ENCODE data around the gene SMARCA2.

Gene SMARCA2

GRCh38 chr9:2014696-2015580 is at the start of gene SMARCA2:
TSS of gene SMARCA2 (plus strand) at chr9:2015347. CDS start at chr9:2029023, 13,676 bp downstream.
- no peak for FAIRE-seq

GRCh38 chr9:1966725-1967366 is 48.3 kb upstream of the SMARCA2 start:
- FAIRE-seq, result no peak

GRCh38 chr9:1969160-1969559 is 46.0 kb upstream of the SMARCA2 start:
- FAIRE-seq, result no peak

GRCh38 chr9:1969898-1970297 is 45.2 kb upstream of the SMARCA2 start:
- no peak for FAIRE-seq

DNA sequence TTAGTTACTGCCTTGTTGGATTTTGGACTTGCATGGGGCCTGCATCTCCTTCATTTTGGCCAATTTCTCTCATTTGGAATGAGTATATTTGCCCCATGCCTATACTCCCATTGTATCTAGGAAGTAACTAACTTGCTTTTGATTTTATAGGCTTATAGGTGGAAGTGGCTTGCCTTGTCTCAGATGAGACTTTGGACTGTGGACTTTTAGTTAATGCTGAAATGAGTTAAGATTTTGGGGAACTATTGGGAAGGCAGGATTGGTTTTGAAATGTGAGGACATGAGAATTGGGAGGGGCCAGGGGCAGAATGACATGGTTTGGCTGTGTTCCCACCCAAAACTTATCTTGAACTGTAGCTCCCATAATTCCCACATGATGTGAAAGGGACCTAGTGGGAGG is 42.5 kb upstream of the SMARCA2 start:
- no peak for FAIRE-seq

- FAIRE-seq, result no peak
Measured at GRCh38 chr9:1977026-1977425, 38.1 kb upstream of the SMARCA2 start.

DNA sequence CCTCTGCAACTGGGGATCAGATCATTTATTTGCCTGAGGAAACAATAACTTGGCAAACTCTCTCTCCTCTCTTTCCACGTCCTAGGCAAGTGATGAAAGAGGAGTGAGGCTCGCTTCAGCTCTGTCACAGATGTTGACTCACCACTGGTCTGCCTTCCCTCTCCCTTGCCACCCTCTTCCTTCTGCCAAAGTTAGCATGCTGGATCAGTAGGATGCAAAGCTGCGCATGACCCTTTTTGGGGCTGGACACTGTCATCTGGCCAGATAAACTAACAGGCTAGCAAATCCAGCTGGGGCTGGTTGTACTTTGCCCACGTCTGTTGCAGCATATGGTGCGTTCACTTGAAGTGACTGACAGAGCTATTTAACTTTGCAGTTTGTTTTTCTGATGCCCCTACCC is 36.2 kb upstream of the SMARCA2 start:
- no peak for FAIRE-seq

GRCh38 chr9:1979741-1980367 is 35.3 kb upstream of the SMARCA2 start:
- FAIRE-seq, result no peak

GRCh38 chr9:1980387-1980786 is 34.8 kb upstream of the SMARCA2 start:
- no peak for FAIRE-seq

DNA sequence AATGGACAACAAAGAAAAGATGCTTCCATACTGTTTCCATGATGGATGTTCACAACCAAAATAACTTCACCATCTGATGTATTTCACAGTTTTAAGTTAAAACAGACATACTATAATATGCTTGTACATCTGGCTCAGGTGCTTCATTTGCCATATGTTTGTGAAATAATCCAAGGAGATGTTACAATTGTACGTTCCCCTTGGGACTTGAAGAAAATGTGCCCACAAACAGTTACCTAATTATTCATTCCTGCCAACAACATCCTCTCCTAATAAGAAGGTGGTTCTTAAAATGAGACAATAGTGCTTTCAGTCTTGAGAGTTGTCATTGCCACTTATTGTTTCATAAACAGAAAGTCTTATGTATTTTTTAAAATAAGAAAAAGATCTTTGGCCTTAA is 33.1 kb upstream of the SMARCA2 start:
- no peak for FAIRE-seq

- FAIRE-seq, result no peak
Measured at GRCh38 chr9:1986341-1986740, 28.8 kb upstream of the SMARCA2 start.

- no peak for FAIRE-seq
Measured at GRCh38 chr9:1989500-1989899, 25.6 kb upstream of the SMARCA2 start.

DNA sequence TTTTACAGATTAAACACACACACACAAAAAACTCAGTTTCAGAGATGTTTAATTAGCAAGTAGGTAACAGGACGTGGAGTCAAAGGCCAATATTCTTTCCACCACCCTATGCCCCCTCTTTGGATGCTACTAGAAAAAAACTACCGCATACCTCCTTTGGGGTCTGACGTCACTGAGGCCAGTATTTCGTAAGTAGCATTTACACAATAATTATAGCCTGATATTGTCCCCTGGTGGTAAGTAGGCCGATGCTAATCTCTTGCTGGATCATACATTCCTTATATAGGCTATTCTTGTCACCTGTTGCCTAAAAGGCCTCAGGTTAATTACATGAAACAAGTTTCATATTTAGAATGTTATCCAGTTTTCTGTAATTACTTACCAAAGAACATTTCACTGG is 21.0 kb upstream of the SMARCA2 start:
- no peak for FAIRE-seq

- FAIRE-seq, result no peak
Measured at GRCh38 chr9:1995084-1995483, 20.1 kb upstream of the SMARCA2 start.

GRCh38 chr9:1996156-1996555 is 19.0 kb upstream of the SMARCA2 start:
- FAIRE-seq, result no peak

GRCh38 chr9:1997646-1998045 is 17.5 kb upstream of the SMARCA2 start:
- no peak for FAIRE-seq

GRCh38 chr9:1998111-1998510 is 17.0 kb upstream of the SMARCA2 start:
- no peak for FAIRE-seq

DNA sequence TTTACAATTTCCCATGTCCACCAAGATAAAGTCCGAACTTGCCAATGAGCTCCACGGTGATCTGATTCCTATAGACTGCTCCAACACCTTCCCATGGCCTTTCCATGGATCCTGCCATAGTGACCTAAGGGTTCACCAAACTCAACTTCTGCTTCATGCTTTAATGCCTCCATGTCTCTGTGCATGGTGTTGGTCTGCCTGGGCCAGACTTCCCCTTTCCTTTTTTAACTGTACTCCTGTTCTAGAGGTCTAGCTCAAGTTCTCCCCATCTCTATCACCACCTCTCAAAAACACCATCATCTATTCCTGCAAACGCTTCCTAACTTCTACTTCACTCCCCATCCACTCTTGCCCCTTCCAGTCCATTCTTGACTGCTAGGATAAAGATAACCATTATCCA is 14.8 kb upstream of the SMARCA2 start:
- FAIRE-seq, result no peak

DNA sequence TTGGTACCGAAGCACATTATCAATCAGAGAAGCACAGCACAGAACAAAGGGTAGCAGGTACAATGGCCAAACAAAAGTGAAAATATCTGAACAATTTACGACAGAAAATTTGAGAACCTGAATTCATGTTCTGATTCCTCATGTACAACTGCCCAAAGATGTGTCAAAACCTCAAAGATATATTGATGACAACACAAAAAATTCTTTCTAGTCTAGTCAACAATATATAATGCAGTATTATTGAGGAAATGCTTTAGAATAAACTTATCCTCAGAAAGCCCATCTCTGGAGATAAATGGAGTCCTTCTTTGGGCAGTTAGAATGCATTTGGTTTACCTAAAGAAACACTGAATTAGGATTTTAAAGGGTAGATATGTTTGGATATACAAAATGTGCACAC is 6.8 kb upstream of the SMARCA2 start:
- FAIRE-seq, result no peak

DNA sequence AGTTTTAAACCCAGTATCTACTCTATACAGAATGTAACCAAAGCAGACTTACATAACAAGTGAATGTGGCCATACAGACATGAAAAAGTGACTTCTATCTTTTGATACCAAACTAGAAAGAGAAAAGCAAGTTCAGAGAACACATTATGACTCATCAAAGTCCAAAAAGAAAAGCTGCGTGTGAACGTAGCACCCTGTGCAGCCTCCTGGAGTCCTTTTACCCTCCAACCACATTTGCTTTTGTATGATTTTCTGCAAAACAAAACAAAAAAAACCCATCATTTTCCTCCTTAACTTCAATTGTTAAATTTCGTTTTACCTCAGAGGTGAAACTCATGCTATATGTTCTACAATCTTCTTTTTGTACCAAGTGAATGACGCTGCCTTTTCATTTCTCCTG is 2.8 kb upstream of the SMARCA2 start:
- no peak for FAIRE-seq

- no peak for FAIRE-seq
Measured at GRCh38 chr9:2013743-2014475, 1.2 kb upstream of the SMARCA2 start.

GRCh38 chr9:2015581-2016407 is 647 bp downstream of the SMARCA2 start:
- no peak for FAIRE-seq
